Camera-type eye (tissue), 1 donor: ENCODE measurements around the gene BACE1. TPM values are rescaled to one million over a fixed set of nuclear protein-coding genes. Genes with fewer than 3 reads are reported as not detected.

Source experiments
- total RNA-seq: library from RNA; depleted of rRNA; stranded (reverse); fragments of >200 nt; gene quantifications from one replicate; pipeline ENCODE4 v1.2.3, GENCODE V29; 2014

BACE1 gene
- total RNA-seq, result 37.7 TPM

DNA sequence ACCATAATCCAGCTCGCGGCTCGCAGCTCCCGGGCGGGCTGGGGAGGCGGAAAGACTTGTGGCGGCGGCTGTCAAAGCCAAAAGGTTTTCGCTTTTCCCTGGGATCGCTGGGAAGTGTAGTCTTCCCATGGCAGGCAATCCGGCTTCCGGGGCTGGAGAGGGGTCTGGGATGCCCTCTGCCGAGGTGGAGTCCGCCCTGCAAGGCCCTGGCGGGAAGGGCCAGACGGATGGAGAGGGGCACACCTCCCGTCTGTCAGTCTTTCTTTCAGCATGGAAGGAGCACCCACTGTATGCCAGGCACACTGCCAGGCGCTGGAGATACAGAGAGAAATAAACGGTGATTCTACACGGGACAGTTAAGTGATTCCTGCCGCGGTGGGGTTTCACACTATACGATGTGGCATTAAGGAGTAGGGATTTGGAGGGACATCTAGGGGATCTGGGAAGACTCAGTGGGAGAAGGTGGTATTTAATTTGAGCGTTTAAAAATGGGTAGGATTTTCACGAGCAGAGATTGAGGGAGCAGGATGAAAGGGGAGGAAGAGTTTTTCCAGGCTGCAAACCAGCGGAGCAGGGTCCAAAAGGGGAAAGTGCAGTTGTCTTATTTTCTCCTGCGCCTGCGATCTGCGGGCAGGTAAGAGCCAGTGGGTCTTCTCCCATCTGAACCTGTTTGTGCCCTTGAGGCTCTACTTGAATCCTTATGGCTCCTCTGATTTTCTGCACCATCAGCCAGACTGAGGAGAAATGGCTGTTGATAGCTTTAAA, at the start of gene BACE1:
BACE1 (minus strand) TSS at position 60 of the 765 bp plus-strand sequence. CDS start 461 bp downstream, outside the sequence.

DNA sequence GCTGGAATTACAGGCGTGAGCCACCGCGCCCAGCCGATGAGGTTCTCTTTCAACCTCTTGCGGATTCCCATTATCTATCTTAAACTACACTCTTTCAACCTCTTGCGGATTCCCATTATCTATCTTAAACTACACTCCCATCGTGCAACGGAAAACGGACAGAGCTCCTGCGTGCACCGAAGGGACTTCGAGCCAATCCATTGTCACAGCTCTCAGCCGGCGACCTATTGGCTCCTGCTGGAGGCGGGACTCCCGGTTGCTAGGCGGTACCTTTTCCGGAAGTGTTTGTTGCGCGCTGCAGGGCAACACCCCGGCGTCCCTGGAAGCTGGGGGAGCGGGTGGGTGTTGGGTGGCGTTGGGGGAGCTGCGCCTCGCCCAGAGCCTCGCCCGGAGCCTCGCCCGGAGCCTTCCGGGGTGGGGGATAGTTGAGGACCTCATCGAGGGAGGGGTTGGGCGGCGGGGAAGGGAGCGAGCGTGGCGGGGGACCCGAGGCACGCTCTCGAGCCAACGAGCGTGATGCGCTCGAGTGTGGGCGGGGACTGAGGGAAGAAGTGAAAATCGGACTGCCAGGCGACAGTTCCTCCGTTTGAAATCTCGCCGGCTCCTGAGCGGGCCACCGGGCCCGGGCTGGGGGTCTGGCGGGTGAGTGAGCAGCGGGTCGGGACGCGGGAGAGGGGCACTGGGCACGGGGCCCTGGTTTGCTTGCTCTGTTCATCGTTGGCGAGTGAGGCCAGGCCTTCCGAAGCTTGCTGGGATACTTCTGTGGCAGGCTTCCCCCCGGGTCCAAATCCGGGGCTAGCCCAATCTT, 11.7 kb upstream of the BACE1 start, which contains the start of gene CEP164:
CEP164 (plus strand) TSS at position 288 of the 808 bp plus-strand sequence. CDS start 10,733 bp downstream, outside the sequence.

GRCh38 chr11:117290809-117291396, 25.2 kb downstream of the BACE1 start, which contains the start of gene BACE1-AS:
BACE1-AS (plus strand) TSS chr11:117291346.

Other genes with a start within 250 kb of the BACE1 start
- 107 TPM for gene SIK3, start 217.8 kb downstream of the BACE1 start, total RNA-seq
- gene PAFAH1B2, start 172.0 kb downstream of the BACE1 start, total RNA-seq, result 111 TPM
- 24.1 TPM for gene SIDT2, start 137.5 kb downstream of the BACE1 start, total RNA-seq
- 247 TPM for gene TAGLN, start 116.9 kb downstream of the BACE1 start, total RNA-seq
- 52.1 TPM for gene PCSK7, start 84.2 kb downstream of the BACE1 start, total RNA-seq
- gene RNF214, start 83.6 kb downstream of the BACE1 start, total RNA-seq, result 32.9 TPM
- gene BACE1-AS, start 24.9 kb downstream of the BACE1 start, total RNA-seq, result 9.7 TPM
- 53.5 TPM for gene CEP164, start 11.6 kb upstream of the BACE1 start, total RNA-seq